GM18873 (cell line): ENCODE data around the gene PKP1.

Experiments used
- ATAC-seq: cut with Tn5 transposase; IDR thresholded peaks from one replicate; pipeline ENCODE4 v1.9.1; 2021; ENCODE audit warnings: mild to moderate bottlenecking, moderate library complexity, moderate number of reproducible peaks; ENCODE audit not compliant: unreplicated experiment, low FRiP score

PKP1 gene

GRCh38 chr1:201260236-201260590 lies 23.1 kb upstream of the PKP1 start:
- no peak for ATAC-seq

- no peak for ATAC-seq
Observed at GRCh38 chr1:201260648-201261311, 22.5 kb upstream of the PKP1 start.

GRCh38 chr1:201261771-201262547 lies 21.3 kb upstream of the PKP1 start:
- no peak for ATAC-seq

DNA sequence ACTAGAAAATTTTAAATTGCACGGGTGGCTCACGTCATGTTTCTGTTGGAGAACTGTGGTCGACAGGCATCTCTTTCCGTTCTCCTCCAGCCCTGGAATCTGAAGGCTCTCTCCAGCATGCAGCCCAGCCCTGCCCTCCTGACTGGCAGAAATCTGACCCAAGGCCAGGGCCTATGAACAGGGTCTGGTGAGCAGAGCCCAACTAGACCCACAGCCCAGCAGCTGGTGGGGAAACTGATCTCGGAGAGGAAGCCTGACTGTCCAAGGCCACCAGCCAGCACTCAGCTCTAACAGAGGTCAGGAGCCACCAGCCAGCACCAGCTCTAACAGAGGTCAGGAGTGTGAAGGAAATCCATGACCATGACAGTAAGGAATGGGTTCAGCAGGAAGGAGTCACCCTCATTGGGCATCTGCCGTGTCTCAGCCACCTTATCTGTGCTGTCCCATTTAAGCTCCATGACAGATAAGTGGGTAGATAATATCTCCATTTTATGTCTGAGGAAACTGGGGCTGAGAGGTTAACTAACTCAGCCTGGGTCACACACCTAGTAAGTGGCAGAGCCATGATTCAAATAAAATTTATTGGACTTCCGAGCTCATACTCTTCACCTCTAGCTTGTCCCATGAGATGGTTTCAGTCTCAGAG lies 20.2 kb upstream of the PKP1 start:
- ATAC-seq: no peak

DNA sequence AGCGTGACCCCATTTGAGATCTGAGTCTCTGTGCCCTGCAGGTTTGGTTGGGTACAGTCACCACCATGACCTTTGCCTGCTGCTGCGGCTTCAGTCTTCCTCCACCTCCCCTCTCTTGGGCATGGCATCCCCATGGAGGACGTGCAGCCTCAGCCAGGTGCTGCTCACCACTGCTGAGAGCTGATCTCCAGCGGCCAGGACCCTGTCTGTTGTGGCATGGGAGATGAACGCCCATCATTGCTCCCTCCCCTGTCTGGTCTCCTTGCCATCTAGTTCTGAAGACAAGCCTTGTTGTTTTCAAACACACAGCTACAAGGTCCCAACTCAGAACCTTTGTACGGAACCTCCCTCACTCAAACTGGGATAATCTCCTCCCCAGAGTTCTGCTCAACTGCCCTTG lies 19.2 kb upstream of the PKP1 start:
- no peak for ATAC-seq

DNA sequence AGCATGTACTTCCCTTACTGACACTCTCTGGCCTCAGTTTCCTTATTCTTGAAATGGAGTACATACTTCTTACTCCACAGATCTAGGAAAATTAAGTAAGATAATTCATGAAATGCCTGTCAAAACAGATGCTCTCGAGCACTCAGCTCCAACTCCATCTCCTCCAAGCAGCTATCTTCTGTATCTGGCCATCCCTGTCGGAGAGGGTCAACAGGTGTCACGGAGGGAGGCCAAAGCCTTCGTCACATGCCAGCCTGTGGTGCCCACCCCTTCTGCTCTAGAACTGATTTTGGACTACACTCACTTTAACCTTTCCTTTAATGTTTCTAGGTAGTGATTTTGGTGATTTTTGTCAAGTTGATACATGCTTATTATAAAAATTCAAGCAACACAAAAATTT lies 18.8 kb upstream of the PKP1 start:
- ATAC-seq: no peak

DNA sequence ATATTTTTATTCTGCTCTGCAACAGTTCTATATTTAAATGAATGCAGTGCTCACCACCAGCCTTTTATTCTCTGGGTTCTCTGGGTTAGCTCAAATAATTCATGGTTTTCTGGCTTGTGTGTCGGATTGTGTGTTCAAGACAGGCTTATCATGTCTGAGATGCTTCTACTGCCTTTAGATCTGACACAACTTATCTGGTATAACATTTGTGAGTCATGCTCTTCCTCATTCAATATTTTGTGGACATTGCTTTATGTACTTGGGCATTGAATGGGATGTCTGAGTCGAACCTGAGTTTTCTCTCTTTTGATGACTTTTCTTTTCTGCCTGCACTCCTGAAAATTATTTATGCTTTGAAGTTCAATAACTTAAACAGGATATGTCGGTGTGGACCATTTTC lies 17.6 kb upstream of the PKP1 start:
- ATAC-seq: no peak

- ATAC-seq: no peak
Observed at GRCh38 chr1:201266276-201266675, 17.0 kb upstream of the PKP1 start.

DNA sequence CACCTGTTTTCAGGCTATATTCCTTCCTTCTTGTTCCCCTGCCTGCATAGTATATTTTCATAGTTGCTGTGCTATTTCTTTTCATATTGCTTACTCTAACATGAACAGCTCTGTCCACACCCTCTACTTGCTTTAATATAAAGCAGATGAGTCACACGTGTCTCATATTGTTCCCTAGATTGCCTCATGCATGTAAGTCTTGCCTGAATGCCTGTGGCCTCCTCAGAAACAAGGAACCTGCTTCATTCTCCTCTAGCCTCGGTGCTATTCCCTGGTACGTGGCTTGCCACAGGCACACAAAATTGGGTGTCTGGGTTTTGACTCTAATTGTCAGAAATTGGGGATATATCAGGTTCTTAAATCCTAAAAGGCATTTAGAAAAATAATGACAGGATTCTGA lies 16.5 kb upstream of the PKP1 start:
- no peak for ATAC-seq

- ATAC-seq: no peak
Observed at GRCh38 chr1:201267481-201268229, 15.7 kb upstream of the PKP1 start.

- no peak for ATAC-seq
Observed at GRCh38 chr1:201268604-201269151, 14.6 kb upstream of the PKP1 start.

DNA sequence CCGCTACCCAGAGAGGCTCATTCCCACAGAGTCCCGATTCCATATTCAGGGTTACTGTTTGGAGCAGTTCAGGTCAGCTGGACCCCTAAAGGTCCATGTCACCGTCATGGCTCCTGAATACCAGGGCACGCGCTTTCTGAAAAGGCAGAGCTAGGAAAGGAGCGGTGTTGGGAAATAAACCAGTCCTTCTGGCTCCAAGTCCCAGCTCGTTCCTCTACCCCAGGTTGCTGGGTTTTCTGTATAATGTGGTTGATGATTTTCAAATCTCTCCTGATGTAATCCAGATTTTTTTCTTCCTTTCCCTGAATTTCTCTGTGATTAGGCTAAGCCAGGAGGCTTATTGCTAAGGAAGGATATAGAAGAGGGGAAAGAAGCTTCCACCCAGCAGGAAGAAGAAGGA lies 14.0 kb upstream of the PKP1 start:
- no peak for ATAC-seq

- ATAC-seq: no peak
Observed at GRCh38 chr1:201269900-201270410, 13.4 kb upstream of the PKP1 start.

DNA sequence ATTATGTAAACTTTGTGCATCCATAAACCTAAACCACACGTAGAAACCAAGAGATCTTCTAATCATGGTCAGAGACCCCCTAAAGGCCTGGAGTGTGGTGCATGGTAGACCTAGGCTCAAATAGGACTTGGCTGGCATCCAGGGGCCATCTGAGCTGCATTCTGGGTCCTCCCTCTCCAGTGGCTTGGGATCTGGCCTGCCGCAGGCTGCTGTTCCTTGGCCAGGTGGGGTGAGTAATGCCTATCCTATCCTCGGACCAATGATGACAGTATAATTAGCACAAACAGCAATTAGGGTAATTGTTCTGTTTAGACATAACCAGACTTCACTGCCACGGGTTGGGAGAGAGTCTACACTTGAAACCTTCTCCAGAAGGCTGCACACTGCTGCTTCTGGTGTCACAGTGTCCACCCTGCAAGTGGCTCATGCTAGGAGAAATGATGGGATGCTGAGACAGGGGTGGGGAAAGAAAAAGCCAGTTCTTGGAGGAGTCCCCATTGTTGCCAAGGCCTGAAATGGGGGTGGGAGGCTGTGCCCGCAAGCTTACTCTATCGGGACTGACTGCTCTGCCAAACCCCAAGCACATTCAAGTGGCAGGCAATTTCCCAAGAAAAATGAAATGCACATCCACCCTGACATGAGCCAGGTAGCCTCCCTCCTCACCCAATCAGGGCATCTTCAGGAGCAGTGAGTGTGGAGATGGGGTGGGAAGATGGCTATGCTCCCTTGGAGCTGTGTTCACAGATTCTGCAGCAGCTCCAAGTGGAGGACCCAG lies 12.5 kb upstream of the PKP1 start:
- ATAC-seq: no peak

DNA sequence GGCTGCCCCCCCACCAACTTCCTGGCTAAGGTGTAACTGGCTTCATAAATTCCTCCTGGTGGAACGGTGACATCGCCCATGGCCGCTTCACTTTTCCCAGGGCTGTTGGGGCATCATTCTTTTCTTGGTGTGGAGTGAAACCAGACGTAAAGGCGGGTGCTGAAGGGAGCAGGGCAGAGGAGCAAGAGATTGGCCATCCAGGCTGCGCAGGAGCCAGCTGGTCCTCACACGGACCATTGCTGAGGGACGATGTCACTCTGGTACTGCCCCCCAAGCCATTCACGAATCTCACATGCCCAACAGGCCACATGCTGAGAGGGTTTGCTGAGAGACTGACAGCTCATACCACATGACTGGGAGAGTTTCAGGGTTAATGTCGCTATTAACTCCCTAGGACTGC lies 10.5 kb upstream of the PKP1 start:
- no peak for ATAC-seq

- ATAC-seq: no peak
Observed at GRCh38 chr1:201274616-201275252, 8.6 kb upstream of the PKP1 start.

- ATAC-seq: no peak
Observed at GRCh38 chr1:201275253-201275666, 8.0 kb upstream of the PKP1 start.

DNA sequence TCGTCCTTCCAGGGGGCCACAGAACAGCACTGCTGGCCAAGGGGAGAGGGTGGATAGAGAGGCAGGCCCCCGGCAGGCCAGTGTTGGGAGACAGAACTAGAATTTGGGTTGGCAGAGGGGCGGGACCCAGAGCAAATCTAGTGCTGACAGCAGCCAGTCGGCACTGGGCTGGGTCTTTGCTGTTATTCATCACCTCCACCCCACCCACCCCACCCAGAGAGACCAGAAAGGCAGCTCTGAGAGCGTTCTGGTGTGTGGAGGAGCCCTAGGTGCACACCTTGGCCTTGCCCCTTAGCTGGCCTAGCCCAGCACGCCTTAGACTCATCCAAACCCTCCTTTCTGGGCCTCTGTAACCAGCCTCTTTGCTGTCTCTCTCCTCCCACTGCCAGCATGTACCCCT lies 6.4 kb upstream of the PKP1 start:
- ATAC-seq: no peak

GRCh38 chr1:201277441-201277840 lies 5.9 kb upstream of the PKP1 start:
- no peak for ATAC-seq
